CD4-positive, alpha-beta T cell treated with Interleukin-17A for 4 hours (primary cell): Measurements from ENCODE around the gene CBLN3.
A peak's percentile ranks its signal among the peaks of the same experiment; 100 is the strongest.
"Not testable (repeated sequence)": the region's sequence is repeated elsewhere in the genome, so short reads cannot be mapped to it uniquely, and the experiment has no call there.

Source experiments
- DNase-seq: peaks from one replicate; pipeline ENCODE4 v3.0.0-alpha.2; 2020; ENCODE audit warnings: mixed read lengths

The CBLN3 gene

DNA sequence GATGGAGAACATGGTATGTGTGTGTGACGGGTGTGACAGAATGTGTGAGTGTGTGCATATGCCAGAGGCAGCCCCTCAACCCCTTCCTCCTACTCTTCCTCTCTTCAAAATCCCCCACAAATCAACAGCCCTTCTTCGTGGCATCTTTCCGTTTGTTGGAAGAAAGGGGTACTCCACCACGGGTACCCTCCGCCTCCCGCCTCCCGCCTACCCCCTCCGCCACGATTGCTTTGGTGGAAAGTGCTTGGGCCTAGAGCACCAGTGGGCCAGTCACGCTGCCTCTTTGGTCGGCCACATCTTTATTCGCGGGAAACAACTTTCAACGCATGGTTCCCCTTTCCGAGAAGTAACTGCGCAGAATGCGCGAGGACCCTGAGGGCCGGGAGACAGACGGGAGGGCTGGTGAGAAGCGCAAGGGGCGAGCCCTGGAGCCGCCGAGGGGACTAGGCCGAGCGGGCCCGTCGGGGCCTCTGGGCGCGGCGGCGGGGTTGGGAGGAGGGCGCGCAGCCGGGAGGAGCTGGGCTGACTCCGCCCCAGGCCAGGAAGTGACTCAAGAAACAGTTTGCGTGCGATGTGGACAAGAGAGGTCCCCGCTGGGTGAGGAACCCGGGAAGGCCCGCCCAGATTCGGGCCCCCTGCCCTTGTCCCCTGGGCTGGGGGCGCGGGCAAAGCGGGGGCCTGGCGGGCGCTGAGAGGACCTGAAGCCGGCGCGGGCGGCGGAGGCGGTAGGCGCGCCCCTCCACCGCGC, at the start of gene CBLN3, which contains the start of gene KHNYN:
TSS of gene CBLN3 (minus strand) at position 274 of the 748 bp plus-strand sequence. CDS start 614 bp downstream, outside the sequence.
TSS of gene KHNYN (plus strand) at position 560 of the 748 bp plus-strand sequence. CDS start 777 bp downstream, outside the sequence.
- peak; percentile 91 for DNase-seq

DNA sequence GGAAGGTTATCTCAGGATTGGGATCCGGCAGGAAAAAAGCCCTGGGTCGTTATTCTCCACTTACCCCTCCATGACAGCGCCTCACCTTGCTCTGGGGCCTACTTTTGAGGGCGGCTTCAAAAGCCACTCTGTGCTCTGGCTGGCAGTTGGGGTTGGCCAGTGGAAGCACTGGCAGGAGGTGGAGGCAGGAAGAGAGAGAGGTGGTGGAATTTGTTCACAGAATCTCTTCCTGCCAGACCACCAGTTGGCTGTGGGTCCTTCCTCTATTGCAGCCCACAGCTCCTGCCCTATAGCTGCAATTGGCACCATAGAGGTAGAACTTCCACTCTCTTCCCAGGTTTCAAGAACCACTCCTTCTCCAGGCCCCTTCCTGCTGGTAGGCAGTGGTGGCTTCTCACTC, 45.8 kb upstream of the CBLN3 start:
- DNase-seq: no peak

DNA sequence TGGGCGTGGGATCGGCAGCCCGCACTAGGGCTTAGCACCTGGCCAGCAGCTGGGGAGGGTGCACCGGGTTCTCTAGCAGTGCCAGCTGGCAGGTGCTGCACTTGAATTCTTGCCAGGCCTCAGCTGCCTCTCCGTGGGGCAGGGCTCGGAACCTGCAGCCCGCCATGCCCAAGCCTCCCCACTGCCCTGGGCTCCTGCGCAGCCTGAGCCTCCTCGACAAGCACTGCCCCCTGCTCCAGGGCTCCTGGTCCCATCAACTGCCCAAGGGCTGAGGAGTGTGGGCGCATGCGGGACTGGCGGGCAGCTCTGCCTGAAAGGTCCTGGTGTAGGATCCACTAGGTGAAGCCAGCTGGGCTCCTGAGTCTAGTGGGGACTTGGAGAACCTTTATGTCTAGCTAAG, 43.7 kb upstream of the CBLN3 start:
- no peak for DNase-seq

DNA sequence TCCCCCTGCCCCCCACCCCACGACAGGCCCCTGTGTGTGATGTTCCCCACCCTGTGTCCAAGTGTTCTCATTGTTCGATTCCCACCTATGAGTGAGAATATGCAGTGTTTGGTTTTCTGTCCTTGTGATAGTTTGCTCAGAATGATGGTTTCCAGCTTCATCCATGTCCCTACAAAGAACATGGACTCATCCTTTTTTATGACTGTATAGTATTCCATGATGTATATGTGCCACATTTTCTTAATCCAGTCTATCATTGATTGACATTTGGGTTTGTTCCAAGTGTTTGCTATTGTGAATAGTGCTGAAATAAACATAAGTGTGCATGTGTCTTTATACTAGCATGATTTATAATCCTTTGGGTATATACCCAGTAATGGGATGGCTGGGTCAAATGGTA, 41.0 kb upstream of the CBLN3 start:
- DNase-seq: not testable (repeated sequence)

DNA sequence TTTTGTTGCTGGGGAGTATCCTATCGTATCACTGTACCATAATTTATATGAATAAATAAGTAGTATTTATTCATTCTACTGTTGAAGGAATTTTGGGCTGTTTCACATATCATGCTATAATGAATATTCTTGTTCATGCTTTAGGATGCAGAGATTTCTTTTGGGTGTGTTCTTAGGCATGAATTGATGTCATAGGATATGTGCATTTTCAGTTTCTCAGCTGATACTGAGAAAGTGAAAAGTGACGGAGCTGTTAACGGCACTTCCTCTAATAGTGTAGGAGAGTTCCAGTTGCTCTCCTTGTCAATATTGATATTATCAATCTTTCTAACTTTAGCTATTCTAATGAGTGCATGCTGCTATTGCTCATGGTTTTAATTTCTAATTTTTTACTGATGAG, 36.3 kb upstream of the CBLN3 start:
- no peak for DNase-seq

DNA sequence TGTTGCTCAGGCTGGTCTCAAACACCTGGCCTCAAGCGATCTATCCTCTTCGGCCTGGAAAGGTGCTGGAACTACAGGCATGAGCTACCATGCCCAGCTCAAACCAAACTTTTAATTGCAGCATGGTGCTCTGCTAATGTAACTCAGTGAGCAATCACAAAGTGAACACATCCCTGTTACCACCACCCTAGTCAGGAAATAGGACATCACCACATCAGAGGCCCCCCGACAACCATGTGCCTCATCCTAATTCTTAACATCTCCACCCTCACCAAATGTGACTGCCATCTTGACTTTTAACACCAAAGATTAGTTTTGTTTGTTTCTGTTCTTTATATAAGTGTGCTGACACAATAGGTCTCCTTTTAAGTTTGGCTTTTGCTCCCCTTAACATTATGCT, 35.9 kb upstream of the CBLN3 start:
- peak; percentile 40 for DNase-seq

DNA sequence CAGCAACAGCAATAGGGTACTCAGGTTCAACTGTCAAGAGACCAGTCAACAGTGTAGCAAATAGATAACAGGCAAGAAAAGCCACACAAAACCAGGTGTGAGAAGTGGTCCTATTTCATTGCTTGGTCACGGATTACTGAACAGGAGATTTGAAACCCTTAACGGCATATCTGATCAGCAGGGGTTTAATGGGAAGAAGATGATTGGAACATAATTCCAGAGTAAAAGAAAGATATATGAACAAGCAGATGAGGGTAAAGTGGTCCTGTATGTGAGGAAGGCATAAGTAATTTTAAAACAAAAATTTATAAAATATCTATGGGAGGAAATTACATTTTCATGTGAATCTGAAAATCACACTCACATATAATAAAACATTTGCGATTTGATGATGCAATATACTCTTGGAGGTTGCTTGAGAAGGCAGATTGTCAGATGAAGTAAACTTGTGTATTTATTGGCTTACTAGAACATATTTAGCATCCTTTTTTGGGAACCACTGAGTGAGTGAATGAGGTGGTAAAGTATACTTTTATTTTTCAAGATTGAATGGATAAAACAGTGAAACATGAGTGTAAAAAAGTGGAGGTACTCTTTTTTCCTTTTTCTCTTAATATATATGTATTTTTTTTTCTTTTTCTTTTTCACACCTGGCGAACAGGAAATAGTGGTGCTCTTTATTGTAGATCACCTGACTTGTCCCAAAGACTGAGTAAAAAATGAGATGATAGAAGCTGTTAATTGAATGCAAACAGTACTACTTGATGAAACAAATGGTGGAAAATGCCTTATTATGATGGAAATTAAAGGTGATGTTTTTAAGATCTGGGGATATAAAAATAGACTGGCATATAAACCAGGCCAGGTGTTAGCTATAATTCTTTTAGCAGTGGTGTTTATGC, 34.7 kb upstream of the CBLN3 start:
- no peak for DNase-seq

DNA sequence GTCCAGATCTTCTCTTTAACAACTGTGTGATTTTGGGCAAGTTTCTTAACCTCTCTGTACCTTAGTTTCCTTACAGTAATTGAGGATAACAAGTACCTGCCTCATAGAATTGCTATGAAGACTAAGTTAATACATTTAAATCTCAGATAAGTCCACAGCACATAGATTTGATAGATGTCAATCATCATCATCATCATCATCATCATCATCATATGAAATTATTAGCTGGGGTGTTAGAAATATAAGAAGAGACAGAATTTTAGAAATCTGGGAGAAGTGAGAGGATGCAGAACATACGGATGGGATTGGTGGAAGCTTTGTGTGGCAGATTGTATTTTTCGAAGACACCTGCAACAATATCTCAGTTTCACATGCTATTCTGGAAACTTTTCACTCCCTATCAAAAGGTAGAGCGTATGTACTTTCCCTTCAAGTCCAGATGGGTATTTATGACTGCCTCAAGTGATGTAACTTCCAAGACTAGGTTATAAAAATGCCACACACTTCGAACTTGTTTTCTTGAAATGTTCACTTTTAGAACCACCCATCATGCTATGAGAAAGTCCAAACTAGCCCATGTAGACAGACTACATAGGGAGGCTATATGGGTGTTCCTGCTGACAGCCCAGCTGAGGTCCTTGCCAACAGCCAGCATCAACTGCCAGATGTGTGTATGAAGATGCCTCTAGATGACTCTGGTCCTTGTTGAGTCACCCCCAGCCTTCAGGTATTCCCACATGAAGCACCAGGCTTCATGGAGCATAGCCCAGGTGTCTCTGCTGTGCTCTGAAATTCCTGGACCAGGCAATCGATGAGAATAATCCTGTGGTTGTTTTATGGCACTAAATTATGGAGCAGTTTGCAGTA, 33.8 kb upstream of the CBLN3 start:
- DNase-seq: no peak

DNA sequence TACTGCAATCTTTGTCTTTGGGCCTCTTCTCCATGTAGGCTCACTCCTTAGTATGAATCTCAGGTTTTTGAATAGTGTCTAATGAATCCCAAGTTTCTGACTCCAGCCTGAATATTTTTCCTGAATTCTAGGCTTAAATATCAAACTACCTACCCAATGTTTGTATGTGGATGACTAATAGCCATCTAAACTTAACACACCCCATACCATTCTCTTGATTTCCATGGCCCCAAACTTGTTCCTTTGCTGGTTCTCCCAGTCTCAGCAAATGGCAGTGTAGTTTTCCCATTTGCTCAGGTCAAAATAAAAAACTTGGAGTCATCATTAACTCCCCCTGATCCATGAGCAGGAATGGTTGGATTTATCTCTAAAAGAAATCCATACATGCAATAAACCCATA, 31.9 kb upstream of the CBLN3 start:
- DNase-seq: no peak

DNA sequence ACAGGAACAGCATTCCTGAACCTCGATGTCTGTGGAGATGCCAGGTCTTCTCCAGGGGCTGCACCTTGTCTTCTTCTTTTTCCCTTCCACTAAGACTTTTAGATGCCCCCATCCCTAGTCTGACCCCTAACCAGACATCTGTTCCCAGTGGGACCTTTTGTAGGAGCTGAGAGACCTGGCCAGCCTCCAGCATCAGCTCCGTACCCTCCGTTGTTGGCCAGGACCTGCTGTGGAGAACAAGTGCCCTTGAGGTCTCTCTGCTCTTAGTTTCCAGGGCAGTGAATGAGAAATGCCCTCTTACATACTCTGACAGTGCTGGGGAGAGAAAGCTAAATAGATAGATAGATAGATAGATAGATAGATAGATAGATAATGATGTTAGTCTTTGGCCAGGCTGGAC, 29.9 kb upstream of the CBLN3 start:
- no peak for DNase-seq

DNA sequence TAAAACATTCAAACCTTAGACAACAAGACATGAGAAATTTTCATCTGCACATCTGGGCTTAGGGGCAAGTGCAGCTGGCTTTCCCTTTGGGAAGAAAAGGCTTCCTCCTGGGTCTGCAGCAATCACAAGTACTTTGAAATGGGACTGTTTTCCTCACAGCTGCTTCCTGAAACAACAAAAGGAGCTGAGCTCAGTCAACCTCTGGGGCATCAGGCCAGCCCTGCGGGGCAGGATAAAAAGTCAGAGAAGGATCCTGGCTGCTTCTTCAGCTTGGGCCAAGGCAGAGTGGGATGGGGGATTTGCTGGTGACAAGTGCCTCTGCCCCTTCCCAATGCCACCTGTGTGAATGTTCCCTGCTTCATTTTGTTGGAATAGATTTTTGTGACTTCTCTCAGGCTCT, 29.3 kb upstream of the CBLN3 start:
- DNase-seq: no peak

DNA sequence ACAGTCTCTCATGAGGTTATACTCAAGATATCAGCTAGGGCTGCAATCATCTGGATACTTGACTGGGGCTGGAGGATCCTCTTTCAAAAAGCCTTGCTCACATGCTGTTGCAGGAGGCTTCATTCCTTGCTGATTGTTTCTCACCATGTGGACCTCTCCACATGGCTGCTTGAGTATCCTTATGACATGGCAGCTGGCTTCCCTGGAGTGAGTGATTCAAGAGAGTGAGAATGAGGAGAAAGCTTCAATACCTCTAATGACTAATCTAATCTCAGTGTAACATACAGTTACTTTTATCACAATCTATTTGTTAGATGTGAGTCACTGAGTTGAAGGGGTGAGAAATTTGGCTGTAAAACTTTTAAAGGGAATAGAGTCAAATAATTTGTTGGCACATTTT, 27.5 kb upstream of the CBLN3 start:
- DNase-seq: no peak

DNA sequence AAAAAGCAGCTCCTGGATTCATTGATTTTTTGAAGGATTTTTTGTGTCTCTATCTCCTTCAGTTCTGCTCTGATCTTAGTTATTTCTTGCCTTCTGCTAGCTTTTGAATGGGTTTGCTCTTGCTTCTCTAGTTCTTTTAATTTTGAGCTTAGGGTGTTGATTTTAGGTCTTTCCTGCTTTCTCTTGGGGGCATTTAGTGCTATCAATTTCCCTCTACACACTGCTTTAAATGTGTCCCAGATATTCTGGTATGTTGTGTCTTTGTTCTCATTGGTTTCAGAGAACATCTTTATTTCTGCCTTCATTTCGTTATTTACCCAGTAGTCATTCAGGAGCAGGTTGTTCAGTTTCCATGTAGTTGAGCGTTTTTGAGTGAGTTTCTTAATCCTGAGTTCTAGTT, 21.4 kb upstream of the CBLN3 start:
- DNase-seq: not testable (repeated sequence)

DNA sequence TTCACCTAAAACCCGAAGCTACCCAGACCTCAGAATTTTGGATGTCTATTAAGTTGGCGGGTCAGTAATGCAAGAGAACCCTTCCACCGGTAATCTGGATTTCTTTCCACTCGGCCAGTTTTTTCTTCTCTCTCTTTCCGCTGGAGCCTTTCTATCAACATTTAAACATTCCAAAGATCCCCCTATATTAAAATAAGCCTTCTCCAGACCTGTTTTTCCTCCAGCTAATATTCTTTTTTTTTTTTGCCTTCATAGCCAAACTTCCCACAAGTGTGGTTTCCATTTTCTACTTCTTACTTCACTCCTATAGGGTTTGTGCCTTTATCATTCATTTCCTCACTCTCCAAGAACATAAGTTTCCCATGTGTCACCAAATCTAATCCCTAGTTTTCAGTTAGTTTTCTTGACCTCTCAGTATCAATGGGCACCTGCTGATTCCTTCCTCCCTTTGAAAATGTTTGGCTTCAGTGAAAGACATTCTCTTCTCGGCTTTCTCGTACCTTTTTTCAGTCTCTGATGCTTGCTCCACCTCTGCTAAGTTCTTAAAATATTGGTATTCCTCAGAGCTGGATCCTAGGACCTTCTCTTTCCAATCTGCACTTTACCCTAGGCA, 13.7 kb upstream of the CBLN3 start:
- no peak for DNase-seq

DNA sequence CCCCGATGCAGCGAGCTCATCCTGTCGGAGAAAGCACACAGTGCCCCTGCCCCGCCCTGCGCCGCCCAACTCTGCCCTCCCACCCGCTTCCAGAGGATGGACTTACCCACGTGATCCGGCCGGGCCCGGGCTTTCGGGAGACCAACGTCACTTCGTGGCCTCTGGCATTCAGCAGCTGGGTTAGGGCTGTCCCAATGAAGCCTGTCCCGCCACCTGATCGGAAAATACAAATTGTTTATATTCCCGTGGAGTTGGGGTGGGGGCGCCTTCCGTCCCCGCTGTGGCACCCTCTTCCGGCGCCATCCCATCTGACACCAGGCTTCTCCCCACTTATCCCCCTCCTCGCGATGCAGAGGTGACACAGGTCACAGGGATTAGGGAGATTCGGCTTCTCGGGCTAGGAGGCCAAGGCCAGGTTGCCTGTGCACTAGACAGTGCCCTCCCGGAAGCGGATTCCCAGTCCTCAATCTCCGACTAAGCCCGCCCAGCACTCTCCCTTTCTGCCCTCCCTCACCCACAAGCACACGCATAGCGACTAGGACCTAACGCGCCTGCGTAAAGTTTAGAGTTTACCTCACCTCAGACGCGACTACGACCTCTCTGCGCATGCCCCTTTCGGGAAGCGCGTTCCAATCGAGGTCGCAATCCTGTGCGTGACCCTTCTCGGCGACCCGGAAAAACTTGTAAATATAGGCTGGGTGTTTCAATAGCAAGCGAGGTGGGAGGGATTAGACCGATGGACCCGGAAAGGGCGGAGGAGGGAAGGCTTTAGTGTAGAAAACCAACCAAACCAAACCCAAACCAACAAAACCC, 13.0 kb upstream of the CBLN3 start, which contains the start of gene SDR39U1:
TSS of gene SDR39U1 (minus strand) at position 537 of the 813 bp plus-strand sequence. CDS start at position 530, 7 bp downstream.
- DNase-seq: peak; percentile 97

DNA sequence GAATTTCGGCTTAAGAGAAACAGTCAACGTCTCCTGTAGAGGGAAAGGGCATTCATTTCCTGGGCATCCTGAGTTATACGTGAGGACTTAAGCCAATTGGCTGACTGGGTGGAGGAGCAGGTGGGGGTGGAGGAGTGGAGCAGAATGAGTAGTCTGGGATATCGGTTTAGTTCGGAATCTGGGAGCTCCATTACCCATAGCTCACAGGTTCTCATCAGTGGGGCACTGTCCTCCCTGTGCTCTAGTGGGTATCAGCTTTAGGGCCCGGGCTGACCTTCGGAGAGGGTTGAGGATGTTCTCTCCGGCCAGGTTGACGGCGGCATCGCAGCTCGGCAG, 12.4 kb upstream of the CBLN3 start:
- no peak for DNase-seq

DNA sequence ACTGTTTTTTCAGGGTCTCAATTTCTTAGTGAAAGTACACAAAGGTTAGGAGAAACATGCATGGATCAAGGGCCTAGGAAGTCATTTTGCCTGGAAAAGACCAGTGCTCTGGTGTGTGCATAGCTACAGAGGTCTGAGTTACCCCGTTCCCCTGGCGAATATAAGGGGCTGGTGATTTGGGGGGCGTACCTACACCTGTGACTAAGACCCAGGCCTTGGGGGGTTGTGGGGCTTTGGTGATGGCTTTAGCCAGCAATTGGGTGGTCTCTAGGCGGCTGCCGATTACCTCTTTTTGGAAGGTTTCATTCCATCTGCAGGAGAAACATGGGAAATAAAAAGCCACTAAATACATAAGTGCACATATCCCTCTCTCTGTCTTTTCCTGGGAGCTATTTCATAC, 12.0 kb upstream of the CBLN3 start:
- no peak for DNase-seq

DNA sequence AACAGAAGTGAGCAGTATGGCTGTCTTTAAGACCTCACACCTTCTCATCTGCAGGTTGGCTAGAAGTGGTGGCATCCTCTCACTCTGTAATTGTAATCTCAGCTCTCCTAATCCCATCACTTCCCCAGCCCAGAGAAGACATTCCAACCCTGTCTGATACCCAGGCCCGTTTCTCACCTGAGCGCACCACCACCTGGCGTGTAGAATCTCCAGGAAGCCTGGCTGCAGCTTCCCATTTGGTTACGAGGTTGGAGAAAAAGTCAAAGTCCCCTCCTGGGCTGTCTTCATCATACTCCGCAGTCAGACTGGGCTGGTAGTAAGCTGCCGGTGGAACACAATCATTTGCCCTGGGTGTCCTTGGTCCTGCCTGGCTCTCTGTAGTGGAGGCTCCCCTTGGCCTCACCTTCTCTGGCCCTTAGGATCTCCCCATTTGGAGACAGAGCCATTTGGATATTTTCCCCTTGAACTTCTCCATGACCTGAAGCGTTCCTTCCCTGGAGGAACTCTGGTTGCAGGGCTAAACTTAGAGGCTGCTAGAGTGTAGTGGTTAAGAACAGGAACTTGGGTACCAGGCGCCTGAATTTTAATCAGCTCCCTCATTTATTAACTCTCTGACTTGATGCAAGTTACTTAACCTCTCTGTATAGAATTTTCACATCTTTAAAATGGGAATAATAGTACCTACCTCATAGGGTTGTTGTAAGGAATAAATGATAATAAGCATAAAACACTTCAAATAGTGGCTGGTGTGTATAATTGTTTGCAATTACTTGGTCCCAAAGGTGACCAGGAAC, 11.3 kb upstream of the CBLN3 start:
- DNase-seq: no peak

DNA sequence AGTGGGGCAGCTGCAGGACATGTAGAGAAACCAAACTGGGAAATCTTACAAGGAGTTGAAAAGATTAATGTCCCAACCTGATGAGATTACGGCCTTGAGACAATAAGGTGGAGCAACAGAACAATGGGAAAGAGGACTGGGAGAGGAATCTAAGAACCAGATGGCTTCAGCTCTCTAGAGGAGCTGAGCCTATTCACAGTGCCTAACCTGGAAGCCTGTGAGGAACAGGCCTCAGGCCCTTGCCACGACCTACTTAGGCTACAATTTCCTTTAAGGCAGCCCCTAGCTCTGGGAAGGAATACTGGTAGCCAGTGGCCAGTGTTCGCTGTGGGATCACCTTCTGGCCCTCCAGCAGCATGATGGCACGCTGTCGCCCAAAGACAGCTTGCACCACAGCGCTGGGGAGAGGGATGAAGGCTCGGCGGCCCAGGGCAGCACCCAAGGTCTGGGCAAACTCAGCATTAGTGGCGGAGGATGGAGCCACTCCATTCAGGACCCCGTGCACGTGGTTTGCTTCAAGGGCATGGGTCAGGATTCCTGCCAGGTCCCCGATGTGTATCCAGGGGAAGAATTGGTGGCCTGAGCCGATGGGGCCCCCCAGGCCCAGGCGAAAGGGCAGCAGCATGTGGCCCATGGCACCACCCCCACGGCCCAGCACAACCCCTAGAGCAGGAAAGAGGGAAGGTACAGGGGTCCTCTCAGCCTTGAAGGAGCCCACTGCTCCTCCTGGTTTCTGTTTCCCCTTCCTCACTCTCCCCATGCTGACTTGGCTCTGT, 10.6 kb upstream of the CBLN3 start:
- no peak for DNase-seq

DNA sequence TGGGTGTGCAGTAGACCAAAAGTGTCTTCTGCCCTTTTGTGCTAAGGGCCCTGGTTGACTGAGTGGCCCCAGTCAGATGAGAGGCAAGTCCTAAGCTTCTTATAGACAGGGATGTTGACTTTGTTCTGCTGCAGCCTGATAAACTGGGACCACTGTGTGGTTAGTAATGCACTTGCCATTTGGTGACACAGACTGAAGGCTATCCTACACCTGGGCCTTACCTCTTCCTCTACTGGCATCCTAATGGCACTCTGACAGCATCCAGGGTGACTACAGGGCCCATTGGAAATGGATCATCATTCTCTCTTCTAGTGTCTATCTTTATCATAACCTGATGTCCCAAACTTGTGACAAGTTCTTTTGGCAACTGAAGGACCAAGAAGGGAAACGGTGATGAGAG, 9.8 kb upstream of the CBLN3 start:
- no peak for DNase-seq
